H1 (cell line): ENCODE results near the gene SLC35B4. TPM values are rescaled to one million over a fixed set of nuclear protein-coding genes. Genes with fewer than 3 reads are reported as not detected.

Source experiments
- CTCF ChIA-PET: fragments of 300-600 bp; sonication (Branson Sonifier 250); formaldehyde crosslinking; loops from one replicate; lab custom pipeline; 2021; ENCODE audit not compliant: partially characterized antibody; lab: Charles Lee
- POLR2A ChIA-PET: fragments of 300-600 bp; sonication (Branson Sonifier 250); formaldehyde crosslinking; loops from one replicate; lab custom pipeline; 2021; ENCODE audit warnings: inconsistent platforms; ENCODE audit not compliant: partially characterized antibody; lab: Charles Lee
- DNase-seq, 2 experiments: peaks; one replicate each; pipeline versions ENCODE4 v3.0.0 to v3.0.0-alpha.2; 2010 to 2022; ENCODE audit warnings: low spot score in 2 of 2, low read depth in 1 of 2, mixed read lengths in 1 of 2
- FAIRE-seq: peaks from 2 replicates; lab custom pipeline; 2011; peaks lifted over from hg19 to GRCh38; lab: Jason Lieb, UNC
- H2AFZ ChIP-seq: 2 replicates; pipeline ENCODE4 v1.8.1; 2012; ENCODE audit warnings: low read length, inconsistent platforms
- H2AK5ac ChIP-seq: 2 replicates; pipeline ENCODE4 v1.6.1; 2013; ENCODE audit warnings: low read depth, low read length
- H2BK120ac ChIP-seq: replicated peaks from 2 replicates; pipeline ENCODE3; 2013; ENCODE audit warnings: low read depth, low read length, inconsistent platforms
- H2BK12ac ChIP-seq: 2 replicates; pipeline ENCODE4 v1.6.1; 2013; ENCODE audit warnings: low read depth, low read length
- H2BK15ac ChIP-seq: 2 replicates; pipeline ENCODE4 v1.6.1; 2013; ENCODE audit warnings: low read length
- H2BK20ac ChIP-seq: 2 replicates; pipeline ENCODE4 v1.6.1; 2013; ENCODE audit warnings: low read length
- H2BK5ac ChIP-seq: 2 replicates; pipeline ENCODE4 v1.6.1; 2013; ENCODE audit warnings: low read depth, low read length
- H3K14ac ChIP-seq: 2 replicates; pipeline ENCODE4 v1.6.1; 2013; ENCODE audit warnings: inconsistent platforms; ENCODE audit not compliant: insufficient read length
- H3K18ac ChIP-seq: 2 replicates; pipeline ENCODE4 v1.6.1; 2013; ENCODE audit warnings: low read length; ENCODE audit errors: extremely low read depth
- H3K23ac ChIP-seq: 2 replicates; pipeline ENCODE4 v1.6.1; 2013; ENCODE audit warnings: inconsistent platforms; ENCODE audit not compliant: insufficient read length
- H3K23me2 ChIP-seq: 2 replicates; pipeline ENCODE4 v1.6.1; 2013; ENCODE audit warnings: low read depth, low read length
- H3K27ac ChIP-seq: 2 replicates; pipeline ENCODE4 v1.6.1; 2011; ENCODE audit warnings: low read depth, low read length, inconsistent platforms
- H3K27me3 ChIP-seq, 4 experiments: replicated peaks in 1 of 4; 1 replicate in 1 of 4; 2 replicates in 3 of 4; pipeline versions ENCODE4 v1.6.1 to v1.8.1; 2011 to 2013; ENCODE audit warnings: low read length in 3 of 4, mild to moderate bottlenecking in 3 of 4, inconsistent platforms in 2 of 4, mixed read lengths in 2 of 4, moderate library complexity in 1 of 4; ENCODE audit not compliant: control insufficient read depth in 3 of 4, insufficient read depth in 3 of 4; ENCODE audit errors: extremely low read depth in 1 of 4
- H3K36me3 ChIP-seq, 4 experiments: 2 replicates each; pipeline versions ENCODE4 v1.6.1 to v1.8.1; 2011 to 2013; ENCODE audit warnings: mild to moderate bottlenecking in 4 of 4, low read length in 3 of 4, moderate library complexity in 2 of 4, control low read depth in 1 of 4, inconsistent platforms in 1 of 4; ENCODE audit not compliant: insufficient read depth in 4 of 4, control insufficient read depth in 2 of 4
- H3K4ac ChIP-seq: replicated peaks from 2 replicates; pipeline ENCODE3; 2013; ENCODE audit warnings: low read length, low read depth, mixed read lengths, inconsistent platforms; ENCODE audit not compliant: insufficient read length
- H3K4me1 ChIP-seq, 4 experiments: replicated peaks in 1 of 4; 1 replicate in 1 of 4; 2 replicates in 3 of 4; pipeline versions ENCODE4 v1.6.1 to v1.8.1; 2011 to 2013; ENCODE audit warnings: low read length in 3 of 4, inconsistent platforms in 2 of 4, mixed read lengths in 1 of 4; ENCODE audit not compliant: insufficient read depth in 4 of 4, control insufficient read depth in 3 of 4
- H3K4me2 ChIP-seq, 2 experiments: 2 replicates each; pipeline versions ENCODE4 v1.6.1 to v1.8.1; 2011 to 2013; ENCODE audit warnings: low read depth in 2 of 2, low read length in 2 of 2, control low read depth in 1 of 2, inconsistent platforms in 1 of 2, mild to moderate bottlenecking in 1 of 2; ENCODE audit not compliant: insufficient read depth in 1 of 2
- H3K4me3 ChIP-seq, 4 experiments: fragments of 200-600, 300-600 bp in 1 of 4; sonication (generic), shearing (Covaris generic), sonication (Bioruptor Twin) in 1 of 4; 2 replicates each; pipeline versions ENCODE4 v1.5.1 to v1.8.1; 2011 to 2016; ENCODE audit warnings: low read length in 4 of 4, low read depth in 3 of 4, control low read depth in 2 of 4, inconsistent platforms in 2 of 4, mild to moderate bottlenecking in 2 of 4, mixed read lengths in 1 of 4, moderate library complexity in 1 of 4; ENCODE audit not compliant: insufficient read depth in 2 of 4; ENCODE audit errors: extremely low read depth in 1 of 4
- H3K56ac ChIP-seq: replicated peaks from 2 replicates; pipeline ENCODE3; 2013; ENCODE audit warnings: low read depth, mild to moderate bottlenecking, mixed read lengths, low read length, inconsistent platforms; ENCODE audit not compliant: insufficient read length
- H3K79me1 ChIP-seq: 2 replicates; pipeline ENCODE4 v1.6.1; 2013; ENCODE audit warnings: low read depth, low read length, control low read depth
- H3K79me2 ChIP-seq, 2 experiments: 2 replicates each; pipeline versions ENCODE4 v1.6.1 to v1.8.1; 2012 to 2013; ENCODE audit warnings: low read length in 2 of 2, mild to moderate bottlenecking in 2 of 2, inconsistent platforms in 1 of 2; ENCODE audit not compliant: insufficient read depth in 2 of 2, control insufficient read depth in 1 of 2
- H3K9ac ChIP-seq, 4 experiments: replicated peaks in 1 of 4; 1 replicate in 1 of 4; 2 replicates in 3 of 4; pipeline versions ENCODE4 v1.6.1 to v1.8.1; 2011 to 2013; ENCODE audit warnings: low read depth in 3 of 4, low read length in 3 of 4, control low read depth in 2 of 4, mild to moderate bottlenecking in 2 of 4, moderate library complexity in 2 of 4, inconsistent platforms in 1 of 4; ENCODE audit errors: extremely low read depth in 1 of 4
- H3K9me3 ChIP-seq, 2 experiments: 2 replicates each; pipeline versions ENCODE4 v1.6.1 to v1.8.1; 2012 to 2013; ENCODE audit warnings: mild to moderate bottlenecking in 2 of 2, moderate library complexity in 2 of 2, control low read depth in 1 of 2, inconsistent platforms in 1 of 2, low read depth in 1 of 2, low read length in 1 of 2, mixed read lengths in 1 of 2; ENCODE audit not compliant: insufficient read depth in 2 of 2
- H4K20me1 ChIP-seq, 2 experiments: replicated peaks in 1 of 2; 2 replicates each; pipeline versions ENCODE3 to v1.8.1; 2011 to 2013; ENCODE audit warnings: inconsistent platforms in 2 of 2, low read length in 2 of 2, mild to moderate bottlenecking in 1 of 2; ENCODE audit not compliant: insufficient read depth in 2 of 2, control insufficient read depth in 1 of 2
- H4K5ac ChIP-seq: 2 replicates; pipeline ENCODE4 v1.6.1; 2013; ENCODE audit warnings: low read length, low read depth, mixed read lengths, inconsistent platforms; ENCODE audit not compliant: insufficient read length
- H4K8ac ChIP-seq: 2 replicates; pipeline ENCODE4 v1.8.0; 2013; ENCODE audit warnings: mild to moderate bottlenecking, moderate library complexity, low read length, inconsistent platforms; ENCODE audit not compliant: insufficient read depth; ENCODE audit errors: extremely low read depth
- H4K91ac ChIP-seq: replicated peaks from 2 replicates; pipeline ENCODE3; 2013; ENCODE audit warnings: low read length, mixed read lengths, inconsistent platforms; ENCODE audit not compliant: insufficient read length
- BACH1 ChIP-seq: IDR thresholded peaks from 2 replicates; pipeline ENCODE4 v1.6.1; 2012; ENCODE audit warnings: low read length, improper control_type of control experiment
- BRCA1 ChIP-seq: IDR thresholded peaks from 2 replicates; pipeline ENCODE4 v1.6.1; 2012; ENCODE audit warnings: low read depth, low read length, improper control_type of control experiment
- CHD1 ChIP-seq: IDR thresholded peaks from 2 replicates; pipeline ENCODE4 v1.6.1; 2012; ENCODE audit warnings: low read depth, low read length, improper control_type of control experiment
- GTF2F1 ChIP-seq: IDR thresholded peaks from 2 replicates; pipeline ENCODE4 v1.6.1; 2012; ENCODE audit warnings: low read depth, low read length, improper control_type of control experiment, borderline replicate concordance
- HDAC2 ChIP-seq, 2 experiments: fragments of 300-600 bp in 1 of 2; sonication (generic) in 1 of 2; IDR thresholded peaks; 2 replicates each; pipeline ENCODE4 v1.6.1; 2011 to 2012; ENCODE audit warnings: low read depth in 2 of 2, low read length in 2 of 2, mild to moderate bottlenecking in 2 of 2, moderate library complexity in 2 of 2, borderline replicate concordance in 1 of 2, inconsistent platforms in 1 of 2
- NANOG ChIP-seq: IDR thresholded peaks from 2 replicates; pipeline ENCODE4 v1.6.1; 2011; ENCODE audit warnings: low read length, low read depth, mild to moderate bottlenecking, inconsistent platforms; ENCODE audit not compliant: insufficient read depth, poor library complexity, severe bottlenecking
- TAF7 ChIP-seq: optimal IDR thresholded peaks from 2 replicates; pipeline ENCODE3; 2011; ENCODE audit warnings: low read depth, mild to moderate bottlenecking, inconsistent platforms, low read length, moderate library complexity, borderline replicate concordance
- YY1 ChIP-seq: IDR thresholded peaks from 2 replicates; pipeline ENCODE4 v1.6.1; 2011; ENCODE audit warnings: low read depth, mild to moderate bottlenecking, low read length
- WGBS, 2 experiments: shearing (Covaris generic) in 1 of 2; methylation state at CpG; one replicate each; pipeline versions ENCODE4 v1.1.6 to v1.1.7; 2013 to 2015; ENCODE audit warnings: low lambda C conversion rate in 2 of 2, mixed read lengths in 2 of 2, inconsistent platforms in 1 of 2, low coverage in 1 of 2, missing lambda C conversion rate in 1 of 2; ENCODE audit not compliant: insufficient replicate concordance in 2 of 2, insufficient coverage in 1 of 2, insufficient read length in 1 of 2; ENCODE audit errors: extremely low coverage in 1 of 2, missing lambda C conversion rate in 1 of 2; 5-methylcytosine and 5-hydroxymethylcytosine counted together
- polyA plus RNA-seq, 7 experiments: library from polyadenylated mRNA; depleted of rRNA in 3 of 7; stranded (reverse) in 5 of 7; unstranded in 2 of 7; fragments of >200 nt in 5 of 7; fragments of 200-250 nt in 2 of 7; gene quantifications; 1 replicate in 5 of 7; 2 replicates in 1 of 7; 4 replicates in 1 of 7; pipeline versions ENCODE4 v1.2.1 to v1.2.3, GENCODE V29; 2011 to 2013; ENCODE audit warnings: missing spikeins in 2 of 7, mixed read lengths in 2 of 7
- total RNA-seq: library from RNA; stranded (reverse); fragmentation: NEBNext Ultra II Directional; extraction: Animal tissue kit (Norgen Biotek cat#: 25700); gene quantifications from 2 replicates; pipeline ENCODE4 v1.2.1, GENCODE V29; 2021
- TF ChIP-seq, protein P1 (sequence below): IDR thresholded peaks from 2 replicates; pipeline ENCODE4 v1.6.1; 2012; ENCODE audit warnings: inconsistent platforms
- TF ChIP-seq, protein P2 (sequence below), 3 experiments: IDR thresholded peaks; 1 replicate in 2 of 3; 2 replicates in 1 of 3; pipeline versions ENCODE4 v1.5.1 to v1.6.1; 2011; ENCODE audit warnings: low read length in 3 of 3, mild to moderate bottlenecking in 3 of 3, inconsistent platforms in 2 of 3, low read depth in 1 of 3, moderate library complexity in 1 of 3; ENCODE audit not compliant: insufficient read depth in 1 of 3; ENCODE audit errors: control extremely low read depth in 1 of 3

Gene SLC35B4
- total and polyA plus RNA-seq, 2 of the 8 experiments (the other 6 are each of a cell fraction or from before 2014, with no cell fraction given) = 28.9 to 34.6 TPM

DNA sequence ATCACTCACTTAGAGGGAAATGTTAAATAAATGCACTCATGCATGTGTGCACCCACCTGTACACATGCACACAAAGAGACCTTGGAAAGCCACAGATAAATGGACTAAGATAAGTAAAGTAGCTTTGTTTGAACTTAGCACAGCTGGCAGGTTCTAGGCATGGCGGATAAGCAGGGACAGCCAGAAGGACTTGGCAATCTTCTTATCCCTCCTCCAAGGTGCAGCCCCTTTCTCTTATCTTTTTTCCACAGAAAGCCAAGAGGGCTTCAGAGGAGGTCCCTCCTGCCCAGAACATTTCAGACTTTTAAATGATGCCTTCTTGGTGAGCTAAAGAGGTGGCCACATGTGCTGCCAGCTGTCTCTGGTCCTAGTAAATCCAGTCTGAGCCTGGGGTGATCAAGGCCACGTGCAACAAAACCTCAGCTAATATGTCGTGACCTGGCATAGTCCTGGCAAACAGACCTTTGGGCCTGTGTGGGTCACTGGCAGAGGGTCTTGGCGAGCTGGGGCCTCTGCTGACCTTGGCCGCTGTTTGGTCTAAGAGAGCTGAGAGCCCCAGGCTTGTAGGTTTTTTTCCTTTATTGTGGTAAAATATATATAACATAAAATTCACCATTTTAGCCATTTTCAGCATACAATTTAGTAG, 43.2 kb upstream of the SLC35B4 start:
- H2BK5ac ChIP-seq = no peak overlapping the region
- H3K79me1 ChIP-seq = no peaks in the 10 kb centered on the region
- H4K20me1 ChIP-seq = no peaks in the 10 kb centered on the region
- no peak overlapping the region for H4K8ac ChIP-seq
- no peak overlapping the region for H3K23ac ChIP-seq
- H3K4me1 ChIP-seq = no peaks in the 10 kb centered on the region
- H3K79me2 ChIP-seq = no peaks in the 10 kb centered on the region
- no peak overlapping the region for H3K27ac ChIP-seq
- H3K18ac ChIP-seq = no peak overlapping the region
- no peaks in the 10 kb centered on the region for H3K23me2 ChIP-seq
- 64% methylated on average over 5 of the region's 5 CpGs; no CpG with 5 or more reads in 1 of the 2 experiments for WGBS, 2 experiments
- no peak overlapping the region for H2BK120ac ChIP-seq
- POLR2A ChIA-PET = no interaction called here
- CTCF ChIA-PET = interaction anchor here (0.6 to 2.6 kb wide), 10 partner anchors 9 to 1724 kb away, joined by 3 to 10 read pairs (median 3); no protein-coding TSS in a partner anchor
- no peaks in the 10 kb centered on the region for H3K9me3 ChIP-seq
- H3K9ac ChIP-seq = no peak overlapping the region
- H2AK5ac ChIP-seq = no peak overlapping the region
- no peak overlapping the region for H3K4me3 ChIP-seq
- no peak overlapping the region for H4K91ac ChIP-seq
- no peak overlapping the region for H2BK12ac ChIP-seq
- H4K5ac ChIP-seq = no peak overlapping the region
- no peak for DNase-seq
- no peaks in the 10 kb centered on the region for H3K36me3 ChIP-seq
- no peak overlapping the region for H2AFZ ChIP-seq
- no peak overlapping the region for H2BK20ac ChIP-seq
- H3K4ac ChIP-seq = no peak overlapping the region
- H3K14ac ChIP-seq = no peak overlapping the region
- no peak for FAIRE-seq
- no peaks in the 10 kb centered on the region for H3K27me3 ChIP-seq
- H3K4me2 ChIP-seq = no peak overlapping the region
- H3K56ac ChIP-seq = no peak overlapping the region
- no peak overlapping the region for H2BK15ac ChIP-seq
- TF ChIP-seq GTF2F1 (no peak), TAF7 (no peak), BACH1 (no peak), NANOG (no peak), BRCA1 (no peak), HDAC2 (IDR thresholded peaks at IDR 0.05; ENCODE audit: borderline replicate concordance in 1 of 2, low read depth in 2 of 2, low read length in 2 of 2) (no peak), YY1 (no peak), CHD1 (no peak)
- TF ChIP-seq, protein P1, sequence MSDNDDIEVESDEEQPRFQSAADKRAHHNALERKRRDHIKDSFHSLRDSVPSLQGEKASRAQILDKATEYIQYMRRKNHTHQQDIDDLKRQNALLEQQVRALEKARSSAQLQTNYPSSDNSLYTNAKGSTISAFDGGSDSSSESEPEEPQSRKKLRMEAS = no peak
- TF ChIP-seq, protein P2, sequence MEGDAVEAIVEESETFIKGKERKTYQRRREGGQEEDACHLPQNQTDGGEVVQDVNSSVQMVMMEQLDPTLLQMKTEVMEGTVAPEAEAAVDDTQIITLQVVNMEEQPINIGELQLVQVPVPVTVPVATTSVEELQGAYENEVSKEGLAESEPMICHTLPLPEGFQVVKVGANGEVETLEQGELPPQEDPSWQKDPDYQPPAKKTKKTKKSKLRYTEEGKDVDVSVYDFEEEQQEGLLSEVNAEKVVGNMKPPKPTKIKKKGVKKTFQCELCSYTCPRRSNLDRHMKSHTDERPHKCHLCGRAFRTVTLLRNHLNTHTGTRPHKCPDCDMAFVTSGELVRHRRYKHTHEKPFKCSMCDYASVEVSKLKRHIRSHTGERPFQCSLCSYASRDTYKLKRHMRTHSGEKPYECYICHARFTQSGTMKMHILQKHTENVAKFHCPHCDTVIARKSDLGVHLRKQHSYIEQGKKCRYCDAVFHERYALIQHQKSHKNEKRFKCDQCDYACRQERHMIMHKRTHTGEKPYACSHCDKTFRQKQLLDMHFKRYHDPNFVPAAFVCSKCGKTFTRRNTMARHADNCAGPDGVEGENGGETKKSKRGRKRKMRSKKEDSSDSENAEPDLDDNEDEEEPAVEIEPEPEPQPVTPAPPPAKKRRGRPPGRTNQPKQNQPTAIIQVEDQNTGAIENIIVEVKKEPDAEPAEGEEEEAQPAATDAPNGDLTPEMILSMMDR (IDR thresholded peaks at IDR 0.05; ENCODE audit: control extremely low read depth in 1 of 3, insufficient read depth in 1 of 3, low read depth in 1 of 3, low read length in 3 of 3) = no peak
